ENCODE measurements around the gene PRSS50. TPM values are rescaled to one million over a fixed set of nuclear protein-coding genes. Genes with fewer than 3 reads are reported as not detected.
A peak's percentile ranks its signal among the peaks of the same experiment; 100 is the strongest.

The PRSS50 gene
- total RNA-seq, 1 donor from 2014 or later = not detected

GRCh38 chr3:46734773-46735172, 17.1 kb upstream of the PRSS50 start:
- TF ChIP-seq CTCF (IDR thresholded peaks at IDR 0.05) = no peak
- H3K4me3 Mint-ChIP-seq (ENCODE audit: unreplicated experiment) = no peak overlapping the region
- no peaks in the 10 kb centered on the region for H3K4me1 Mint-ChIP-seq (ENCODE audit: unreplicated experiment)
- DNase-seq (ENCODE audit: extremely low spot score, unreplicated experiment) = peak; percentile 72
- H3K36me3 Mint-ChIP-seq (ENCODE audit: unreplicated experiment) = no peaks in the 10 kb centered on the region
- H3K27me3 Mint-ChIP-seq (ENCODE audit: unreplicated experiment) = peaks cover 59% of the 10 kb centered on the region
- H3K9me3 Mint-ChIP-seq (ENCODE audit: unreplicated experiment) = no peaks in the 10 kb centered on the region
- no peak overlapping the region for H3K27ac Mint-ChIP-seq (ENCODE audit: unreplicated experiment)

DNA sequence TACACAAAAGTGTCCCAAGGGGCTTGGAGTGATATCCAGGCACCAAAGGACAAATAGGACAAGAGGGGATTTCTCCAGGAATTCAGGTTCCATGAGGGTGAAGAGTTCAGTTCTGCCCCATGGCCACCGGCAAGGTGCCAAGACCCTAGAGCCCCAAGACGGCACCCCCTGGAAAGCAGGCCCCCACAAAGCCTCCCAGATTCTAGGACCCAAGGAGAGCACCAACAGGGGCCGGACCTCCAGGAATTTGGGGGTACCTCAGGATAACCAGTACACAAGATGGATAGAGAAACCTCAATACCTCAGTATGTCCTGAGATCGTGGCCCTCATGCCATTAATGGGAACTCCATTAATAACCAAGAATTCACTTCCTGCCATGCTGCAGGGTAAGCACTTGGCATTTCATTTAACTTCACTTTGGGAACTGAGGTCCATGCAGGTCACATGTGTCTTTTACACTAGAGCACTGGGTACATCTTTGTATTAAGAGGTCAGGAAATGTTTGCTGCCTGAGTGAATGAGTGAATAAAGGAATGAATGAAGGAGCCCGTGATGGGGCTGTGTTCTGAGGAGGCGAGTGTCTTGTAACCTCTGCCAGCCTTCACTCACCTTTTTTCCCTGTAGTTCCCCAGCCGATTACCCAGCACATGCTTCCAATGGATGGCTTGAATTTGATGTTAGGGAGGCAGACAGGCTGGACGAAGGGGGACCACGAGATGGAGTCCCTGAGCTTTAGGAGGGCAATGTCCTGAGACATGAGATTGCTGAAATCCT, 15.5 kb upstream of the PRSS50 start:
- DNase-seq (ENCODE audit: extremely low spot score, unreplicated experiment) = peak; percentile 66
- H3K9me3 Mint-ChIP-seq (ENCODE audit: unreplicated experiment) = no peaks in the 10 kb centered on the region

GRCh38 chr3:46731795-46732194, 14.1 kb upstream of the PRSS50 start:
- Mint-ChIP-seq H3K27ac (ENCODE audit: unreplicated experiment) (no peak overlapping the region), H3K4me1 (ENCODE audit: unreplicated experiment) (no peaks in the 10 kb centered on the region), H3K27me3 (ENCODE audit: unreplicated experiment) (peaks cover 54% of the 10 kb centered on the region), H3K36me3 (ENCODE audit: unreplicated experiment) (no peaks in the 10 kb centered on the region), H3K9me3 (ENCODE audit: unreplicated experiment) (no peaks in the 10 kb centered on the region), H3K4me3 (ENCODE audit: unreplicated experiment) (no peak overlapping the region)
- TF ChIP-seq CTCF (IDR thresholded peaks at IDR 0.05) = no peak
- peak; percentile 34 for DNase-seq (ENCODE audit: extremely low spot score, unreplicated experiment)

More for the DNA sequence above, 15.5 kb upstream of the PRSS50 start:
- H3K4me1 Mint-ChIP-seq (ENCODE audit: unreplicated experiment) = no peaks in the 10 kb centered on the region
- no peak for TF ChIP-seq CTCF (IDR thresholded peaks at IDR 0.05)
- H3K4me3 Mint-ChIP-seq (ENCODE audit: unreplicated experiment) = no peak overlapping the region
- H3K36me3 Mint-ChIP-seq (ENCODE audit: unreplicated experiment) = no peaks in the 10 kb centered on the region
- H3K27ac Mint-ChIP-seq (ENCODE audit: unreplicated experiment) = no peak overlapping the region
- peaks cover 62% of the 10 kb centered on the region for H3K27me3 Mint-ChIP-seq (ENCODE audit: unreplicated experiment)

GRCh38 chr3:46730819-46731218, 13.2 kb upstream of the PRSS50 start:
- Mint-ChIP-seq H3K36me3 (ENCODE audit: unreplicated experiment) (no peaks in the 10 kb centered on the region), H3K27me3 (ENCODE audit: unreplicated experiment) (peaks cover 53% of the 10 kb centered on the region), H3K27ac (ENCODE audit: unreplicated experiment) (no peak overlapping the region), H3K9me3 (ENCODE audit: unreplicated experiment) (no peaks in the 10 kb centered on the region), H3K4me3 (ENCODE audit: unreplicated experiment) (no peak overlapping the region), H3K4me1 (ENCODE audit: unreplicated experiment) (peaks cover 4% of the 10 kb centered on the region)
- TF ChIP-seq CTCF (IDR thresholded peaks at IDR 0.05) = no peak
- no peak for DNase-seq (ENCODE audit: extremely low spot score, unreplicated experiment)

- no peak overlapping the region for H3K4me3 Mint-ChIP-seq (ENCODE audit: unreplicated experiment)
- no peak for TF ChIP-seq CTCF (IDR thresholded peaks at IDR 0.05)
Observed at GRCh38 chr3:46729038-46729437, 11.4 kb upstream of the PRSS50 start.

More at GRCh38 chr3:46729038-46729437, 11.4 kb upstream of the PRSS50 start:
- Mint-ChIP-seq H3K9me3 (ENCODE audit: unreplicated experiment) (no peaks in the 10 kb centered on the region), H3K27me3 (ENCODE audit: unreplicated experiment) (peaks cover 49% of the 10 kb centered on the region), H3K4me1 (ENCODE audit: unreplicated experiment) (peaks cover 7% of the 10 kb centered on the region), H3K36me3 (ENCODE audit: unreplicated experiment) (no peaks in the 10 kb centered on the region), H3K27ac (ENCODE audit: unreplicated experiment) (no peak overlapping the region)
- DNase-seq (ENCODE audit: extremely low spot score, unreplicated experiment) = peak; percentile 30

Measured in osteocyte (in vitro differentiated cells).